Femur (tissue), 1 donor: ENCODE data around the gene DRAP1.
"Not testable (repeated sequence)": the region's sequence is repeated elsewhere in the genome, so short reads cannot be mapped to it uniquely, and the experiment has no call there.

Source experiments
- DNase-seq: peaks from one replicate; pipeline ENCODE4 v3.0.0-alpha.2; 2017

Gene DRAP1

GRCh38 chr11:65886826-65887722 lies 32.2 kb upstream of the DRAP1 start:
- DNase-seq: no peak

DNA sequence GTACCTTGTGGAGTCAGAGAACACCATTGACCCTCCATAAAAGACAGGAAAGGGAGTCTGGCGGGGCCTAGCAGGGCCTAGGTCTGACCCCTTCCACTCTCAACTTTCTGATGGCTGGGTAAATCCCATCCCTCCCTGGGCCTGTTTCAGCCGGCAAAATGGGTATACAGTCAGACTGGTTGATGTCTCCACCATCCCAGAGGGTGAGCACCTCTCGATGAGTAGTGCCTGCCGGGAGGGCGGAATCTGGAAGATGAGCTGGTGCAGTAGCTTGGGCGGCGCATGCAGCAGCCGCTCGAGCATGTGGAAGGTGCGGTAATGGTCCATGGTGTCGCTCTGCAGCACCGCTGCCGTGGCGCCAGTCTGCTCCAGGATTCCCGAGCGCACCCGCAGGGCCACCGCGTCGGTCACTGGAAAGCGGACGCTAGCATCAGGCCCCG lies 31.5 kb upstream of the DRAP1 start:
- no peak for DNase-seq

DNA sequence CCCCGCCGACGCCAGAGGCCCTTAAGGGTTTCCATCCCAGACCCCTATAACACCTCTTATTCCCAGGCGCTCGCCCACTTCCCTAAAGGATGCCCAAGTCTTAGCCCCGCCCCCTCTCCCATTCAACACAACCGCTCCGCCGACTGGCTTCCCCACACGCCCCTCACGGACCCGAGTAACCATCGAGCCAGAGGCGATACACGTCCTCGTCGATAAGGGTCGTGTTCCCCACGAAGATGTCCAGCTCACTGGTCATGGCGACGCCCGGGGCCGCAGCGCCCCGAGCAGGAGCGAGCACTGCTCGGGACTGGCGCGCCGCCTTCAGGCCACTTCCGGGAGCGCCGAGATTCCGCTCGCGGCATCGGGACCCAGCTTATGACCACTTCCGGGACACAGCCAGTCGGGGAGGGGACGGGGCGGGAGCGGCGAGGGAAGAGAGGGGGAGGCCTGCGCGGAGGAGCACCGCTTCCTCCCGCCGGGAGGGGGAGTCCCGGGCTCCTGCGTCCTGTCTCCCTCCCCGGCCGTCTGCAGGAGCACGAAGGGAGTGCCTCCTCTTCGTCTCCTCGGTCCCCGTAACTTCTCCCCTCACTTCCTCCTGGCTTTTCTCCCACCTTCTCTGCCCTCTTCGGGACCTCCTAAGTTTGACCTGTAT lies 30.9 kb upstream of the DRAP1 start, which contains the start of gene FIBP:
FIBP (minus strand) TSS at position 309 of the 652 bp plus-strand sequence; CDS start at position 256, 53 bp downstream.
- DNase-seq: peak; percentile 99

GRCh38 chr11:65890324-65891218 lies 28.7 kb upstream of the DRAP1 start, which contains the start of gene CCDC85B:
CCDC85B (plus strand) TSS chr11:65890673; CDS start chr11:65890784, 111 bp downstream.
- peak; percentile 98 for DNase-seq

DNA sequence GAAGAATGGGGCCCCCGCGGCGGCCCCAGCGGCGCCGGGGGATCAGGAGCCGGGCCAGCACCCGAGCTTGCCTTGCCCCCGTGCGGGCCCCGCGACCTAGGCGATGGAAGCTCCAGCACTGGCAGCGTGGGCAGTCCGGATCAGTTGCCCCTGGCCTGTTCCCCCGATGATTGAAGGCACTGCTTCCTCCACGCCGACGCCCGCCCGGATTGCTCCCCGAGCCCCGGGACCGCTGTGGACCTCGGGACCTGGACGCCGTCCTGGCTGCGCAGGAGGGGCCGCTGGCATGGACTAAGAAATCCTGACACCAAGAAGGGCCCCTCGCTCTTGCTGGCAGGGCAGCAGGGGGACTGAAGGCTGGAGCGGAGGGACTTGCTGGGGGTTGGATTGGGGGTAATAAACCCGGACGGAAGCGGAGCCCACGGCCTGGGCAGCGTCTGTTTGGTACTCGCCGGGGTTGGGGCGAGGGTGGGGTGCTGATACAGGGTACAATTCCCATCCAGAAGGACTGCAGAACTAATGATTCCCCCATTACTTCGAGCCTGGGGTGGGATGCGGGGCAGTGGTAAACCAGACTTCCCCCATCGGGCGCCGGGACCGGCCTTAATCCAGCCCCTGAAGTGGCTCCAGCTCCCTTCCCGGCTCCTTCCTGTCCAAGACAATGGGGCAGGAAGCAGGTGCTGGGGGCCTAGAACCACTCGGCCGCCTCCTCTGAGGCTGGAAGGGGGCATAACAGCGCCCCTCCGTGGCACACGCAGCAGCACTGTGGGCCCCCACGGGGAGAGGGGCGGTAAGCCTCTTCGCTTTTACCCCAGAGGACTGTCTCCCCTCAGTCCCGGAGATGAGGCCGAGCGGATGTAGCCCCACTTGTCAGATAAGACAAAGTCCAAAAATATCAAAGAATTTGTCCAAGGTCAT lies 27.7 kb upstream of the DRAP1 start:
- DNase-seq: no peak

- DNase-seq: not testable (repeated sequence)
These were observed 27.1 kb upstream of the DRAP1 start for GRCh38 chr11:65892137-65892540.

GRCh38 chr11:65892661-65893317 lies 26.4 kb upstream of the DRAP1 start:
- DNase-seq: no peak

DNA sequence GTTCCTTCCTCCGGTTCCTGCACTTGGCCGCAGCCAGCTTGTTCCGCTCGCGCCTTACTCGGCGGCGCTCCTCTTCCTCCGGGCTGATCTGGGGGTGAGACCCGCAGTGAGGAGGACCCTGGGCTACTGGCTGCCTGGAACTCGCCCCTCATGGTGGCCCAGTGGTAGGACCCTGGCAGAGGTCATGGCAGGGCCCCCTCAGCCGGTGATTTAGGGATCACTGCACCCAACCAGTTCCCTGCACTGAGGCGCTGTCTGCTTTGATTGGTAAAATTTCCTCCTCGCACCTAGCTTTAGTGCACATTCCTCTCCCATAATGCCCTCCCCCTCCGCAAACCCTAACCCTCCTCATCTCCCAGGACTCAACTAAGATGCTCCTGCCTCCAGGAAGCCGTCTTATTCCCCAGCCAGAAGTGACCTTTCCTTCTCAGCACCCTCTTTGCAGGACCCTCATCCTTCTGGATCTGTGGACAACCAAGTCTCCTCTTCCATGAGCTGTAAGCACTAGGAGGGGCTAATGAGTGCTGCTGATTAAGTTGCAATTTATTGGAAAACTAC lies 25.1 kb upstream of the DRAP1 start:
- DNase-seq: no peak

- no peak for DNase-seq
These were observed 23.7 kb upstream of the DRAP1 start for GRCh38 chr11:65895482-65895981.

- DNase-seq: no peak
These were observed 22.9 kb upstream of the DRAP1 start for GRCh38 chr11:65896034-65896999.

- no peak for DNase-seq
These were observed 22.2 kb upstream of the DRAP1 start for GRCh38 chr11:65897020-65897471.

DNA sequence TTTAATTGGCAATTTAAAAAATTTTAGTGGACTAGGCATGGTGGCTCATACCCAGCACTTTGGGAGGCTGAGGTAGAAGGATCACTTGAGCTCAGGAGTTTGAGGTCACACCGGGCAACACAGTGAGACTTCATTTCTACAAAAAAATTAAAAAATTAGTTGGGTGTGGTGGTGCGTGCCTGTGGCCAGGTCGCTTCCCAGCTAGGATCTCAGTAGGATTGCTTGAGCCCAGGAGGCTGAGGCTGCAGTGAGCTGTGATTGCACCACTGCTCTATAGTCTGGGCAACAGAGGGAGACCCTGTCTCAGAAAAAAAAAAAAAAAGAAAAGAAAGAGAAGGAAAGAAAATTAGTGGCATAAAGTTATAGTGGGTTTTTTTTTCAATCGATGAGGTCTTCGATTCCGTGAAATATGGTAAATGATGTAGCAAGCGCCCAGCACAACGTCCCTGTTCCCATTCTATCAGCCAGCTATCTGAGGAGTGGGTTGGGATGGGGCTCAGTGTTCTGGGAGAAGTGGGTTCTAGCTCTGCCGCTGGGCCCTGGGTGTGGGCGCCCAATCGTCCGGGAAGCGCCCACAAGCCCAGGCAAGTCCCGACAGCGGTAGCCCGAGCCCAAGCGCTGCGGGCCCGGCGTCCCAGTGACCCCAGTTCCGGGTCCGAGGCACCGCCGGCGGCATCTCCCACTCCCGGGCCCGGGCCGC lies 20.4 kb upstream of the DRAP1 start:
- no peak for DNase-seq

GRCh38 chr11:65899356-65900124 lies 19.7 kb upstream of the DRAP1 start:
- DNase-seq: peak; percentile 60

DNA sequence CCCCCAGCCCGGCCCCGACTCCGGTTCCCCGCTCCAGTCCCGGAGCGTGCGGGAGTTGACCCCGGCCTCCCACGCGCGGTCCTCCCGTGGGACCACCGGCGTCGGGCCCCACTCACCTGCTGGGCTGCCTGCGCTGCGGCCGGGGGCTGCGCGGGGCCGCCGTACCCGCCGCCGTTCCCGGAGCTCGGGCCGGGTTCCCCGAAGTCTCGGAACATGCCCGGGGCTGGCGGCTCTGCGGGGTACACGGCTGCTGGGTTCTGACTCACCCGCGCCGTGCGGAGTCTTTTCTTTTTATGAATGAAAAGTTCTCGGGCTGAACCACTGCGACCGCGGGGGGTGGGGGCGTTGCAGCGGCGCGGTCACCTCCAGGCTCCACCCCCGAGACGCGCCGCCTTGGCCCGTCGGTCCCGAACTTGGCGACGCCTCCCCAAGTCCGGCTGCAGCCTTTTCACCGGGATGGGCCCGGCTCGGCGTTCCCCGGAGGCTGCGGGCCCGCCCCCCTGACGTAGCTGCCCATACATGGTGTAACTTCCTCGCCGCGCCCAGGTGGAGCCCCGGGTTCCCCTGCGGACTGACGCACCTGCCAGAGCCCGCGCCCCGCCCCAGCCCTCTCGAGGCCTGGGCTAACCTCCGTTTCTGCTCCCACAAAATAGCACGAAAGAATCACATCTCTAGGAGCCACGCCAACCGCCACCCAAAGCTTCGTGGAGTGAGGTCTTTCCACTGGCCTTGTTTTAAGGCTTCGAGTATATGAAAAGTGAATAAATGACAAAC lies 18.9 kb upstream of the DRAP1 start, which contains the start of gene FOSL1:
FOSL1 (minus strand) TSS at position 264 of the 774 bp plus-strand sequence; CDS start at position 215, 49 bp downstream.
- DNase-seq: peak; percentile 80

DNA sequence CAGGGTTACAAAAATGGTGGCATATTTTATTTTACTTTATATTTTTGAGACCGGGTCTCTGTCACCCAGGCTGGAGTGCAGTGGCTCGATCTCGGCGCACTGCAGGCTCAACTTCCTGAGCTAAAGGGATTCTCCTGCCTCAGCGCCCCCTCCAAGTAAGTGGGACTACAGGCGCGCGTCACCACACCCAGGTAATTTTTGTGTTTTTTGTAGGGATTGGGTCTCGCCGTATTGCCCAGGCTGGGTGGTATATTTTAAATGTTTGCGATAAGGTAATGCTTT lies 18.4 kb upstream of the DRAP1 start:
- no peak for DNase-seq

DNA sequence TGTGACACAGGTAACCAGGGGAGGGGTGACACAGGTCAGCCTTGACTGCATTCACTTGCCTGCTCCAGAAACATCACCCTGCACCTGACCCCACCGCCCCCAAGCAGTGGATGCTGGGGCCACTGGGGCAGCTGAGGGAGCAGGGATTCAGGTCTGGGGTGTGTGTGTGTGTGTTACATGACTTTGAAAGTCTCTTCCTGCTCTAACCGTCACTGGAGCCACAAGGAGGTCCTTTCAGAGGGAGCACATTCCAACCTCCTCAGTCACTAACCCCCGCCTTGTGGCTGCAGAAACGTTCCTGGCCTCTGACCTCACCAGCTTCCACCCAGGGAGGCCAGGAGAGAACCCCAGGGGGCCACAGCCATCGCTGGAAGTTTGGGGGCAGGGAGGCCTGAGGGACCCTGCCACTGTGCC lies 16.2 kb upstream of the DRAP1 start:
- no peak for DNase-seq

GRCh38 chr11:65903715-65904114 lies 15.5 kb upstream of the DRAP1 start:
- no peak for DNase-seq
